NCI-H1092 treated with DMSO at 0.1 percent for 48 hours (cell line): Measurements from ENCODE around the gene TC2N.
"Not testable (repeated sequence)": the region's sequence is repeated elsewhere in the genome, so short reads cannot be mapped to it uniquely, and the experiment has no call there.

ENCODE experiments used
- DNase-seq: peaks from one replicate; lab custom pipeline; 2025; lab: John Stamatoyannopoulos, UW

TC2N gene

GRCh38 chr14:91835197-91835919 lies 32.0 kb downstream of the TC2N start:
- DNase-seq = no peak

GRCh38 chr14:91834571-91834970 lies 32.8 kb downstream of the TC2N start:
- DNase-seq = no peak

- DNase-seq = no peak
Observed at GRCh38 chr14:91831337-91831736, 36.0 kb downstream of the TC2N start.

- DNase-seq = peak; percentile 46
Observed at GRCh38 chr14:91830777-91831176, 36.6 kb downstream of the TC2N start.

- DNase-seq = no peak
Observed at GRCh38 chr14:91829511-91829910, 37.8 kb downstream of the TC2N start.

- no peak for DNase-seq
Observed at GRCh38 chr14:91827746-91828145, 39.6 kb downstream of the TC2N start.

GRCh38 chr14:91817566-91818325 lies 49.6 kb downstream of the TC2N start:
- no peak for DNase-seq

- no peak for DNase-seq
Observed at GRCh38 chr14:91814317-91814716, 53.0 kb downstream of the TC2N start.

- DNase-seq = no peak
Observed at GRCh38 chr14:91810699-91811098, 56.6 kb downstream of the TC2N start.

GRCh38 chr14:91806716-91807115 lies 60.6 kb downstream of the TC2N start:
- no peak for DNase-seq

- DNase-seq = not testable (repeated sequence)
Observed at GRCh38 chr14:91806094-91806493, 61.2 kb downstream of the TC2N start.

- no peak for DNase-seq
Observed at GRCh38 chr14:91805659-91806058, 61.7 kb downstream of the TC2N start.

GRCh38 chr14:91801358-91801757 lies 66.0 kb downstream of the TC2N start:
- no peak for DNase-seq

- no peak for DNase-seq
Observed at GRCh38 chr14:91796617-91797347, 70.6 kb downstream of the TC2N start.

GRCh38 chr14:91793704-91794103 lies 73.6 kb downstream of the TC2N start:
- no peak for DNase-seq

- DNase-seq = no peak
Observed at GRCh38 chr14:91786188-91786587, 81.1 kb downstream of the TC2N start.

- DNase-seq = no peak
Observed at GRCh38 chr14:91780452-91780851, 86.9 kb downstream of the TC2N start.

- DNase-seq = no peak
Observed at GRCh38 chr14:91778217-91778616, 89.1 kb downstream of the TC2N start.

- no peak for DNase-seq
Observed at GRCh38 chr14:91774140-91775096, 92.9 kb downstream of the TC2N start.

- DNase-seq = no peak
Observed at GRCh38 chr14:91770185-91770584, 97.2 kb downstream of the TC2N start.

GRCh38 chr14:91755570-91756295 lies 111.6 kb downstream of the TC2N start:
- DNase-seq = no peak
